Central memory CD4-positive, alpha-beta T cell (primary cell): ENCODE results near the gene CHRND.

Experiments
- DNase-seq: peaks from one replicate; pipeline ENCODE4 v3.0.0; 2022

The CHRND gene

DNA sequence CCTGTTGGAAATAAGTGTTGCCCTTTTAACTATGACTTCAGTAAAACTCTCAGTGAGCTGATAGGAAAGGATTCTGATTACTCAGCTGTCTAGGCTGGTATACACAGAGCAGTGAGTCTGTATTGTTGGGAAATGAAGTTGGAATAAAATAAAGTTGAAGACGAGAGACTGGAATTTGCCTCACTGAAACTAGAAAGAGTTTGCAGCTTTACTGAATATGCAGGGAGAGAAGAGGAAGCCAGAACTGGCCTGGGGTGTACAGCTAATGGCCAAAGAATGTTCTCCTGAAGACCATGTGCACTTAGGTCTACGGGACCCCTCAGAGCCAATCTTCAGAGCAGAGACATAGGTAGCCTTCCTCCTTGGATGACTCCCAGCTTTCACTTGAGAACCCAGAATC, 51.0 kb downstream of the CHRND start:
- no peak for DNase-seq

DNA sequence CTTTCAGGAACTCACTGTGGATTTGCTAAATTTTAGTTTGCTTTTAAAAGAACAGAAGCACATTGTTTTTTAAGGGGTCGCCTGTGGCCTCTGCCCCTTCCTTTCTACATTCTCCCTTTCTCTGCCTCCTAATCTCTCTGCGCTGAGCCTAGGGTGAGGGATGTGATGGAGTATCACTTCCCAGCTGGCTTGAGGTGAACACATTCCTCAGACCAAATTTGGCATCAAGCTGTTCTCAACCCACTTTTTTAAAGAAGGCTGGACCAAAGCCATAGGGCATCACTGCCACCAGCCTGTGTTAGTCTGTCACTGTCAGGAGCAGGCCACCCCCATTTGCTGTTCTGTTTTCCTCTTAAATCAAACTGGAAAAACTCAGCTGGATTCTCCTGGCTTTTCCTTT, 51.9 kb downstream of the CHRND start:
- DNase-seq = no peak

DNA sequence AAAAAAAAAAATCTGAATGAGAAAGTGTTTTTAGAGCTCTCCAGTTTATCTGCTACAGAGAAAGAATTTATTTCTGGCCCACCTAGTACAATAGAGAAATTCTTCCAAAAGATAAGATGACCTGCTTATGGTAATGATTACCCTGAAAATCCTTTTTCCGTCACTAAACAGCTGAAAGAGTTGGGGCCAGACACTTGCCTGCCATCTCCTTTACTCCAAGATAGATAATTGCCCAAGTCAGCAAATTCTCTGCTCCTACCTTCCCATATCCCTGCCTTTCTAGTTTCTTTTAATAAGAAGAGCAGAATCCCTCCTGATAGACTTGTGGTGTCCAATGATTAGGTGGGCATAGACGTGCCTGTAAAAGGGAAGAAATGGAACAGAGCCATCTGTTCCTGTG, 52.7 kb downstream of the CHRND start:
- no peak for DNase-seq

DNA sequence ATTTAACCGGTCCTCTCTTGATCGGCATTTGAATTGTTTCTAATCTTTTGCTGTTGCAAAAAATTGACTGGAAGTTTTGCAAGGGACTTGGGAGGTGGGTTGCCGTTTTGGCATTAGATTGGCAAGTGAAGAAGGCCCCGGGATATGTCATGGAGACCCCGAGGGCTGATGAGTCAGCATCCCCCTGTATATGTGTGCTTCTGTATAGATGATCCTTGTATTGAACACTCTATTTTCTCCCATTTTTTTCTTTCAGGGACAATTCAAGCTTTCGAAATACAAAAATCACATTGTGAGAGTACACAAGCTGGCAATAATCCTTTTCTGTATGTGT, 54.7 kb downstream of the CHRND start:
- no peak for DNase-seq

DNA sequence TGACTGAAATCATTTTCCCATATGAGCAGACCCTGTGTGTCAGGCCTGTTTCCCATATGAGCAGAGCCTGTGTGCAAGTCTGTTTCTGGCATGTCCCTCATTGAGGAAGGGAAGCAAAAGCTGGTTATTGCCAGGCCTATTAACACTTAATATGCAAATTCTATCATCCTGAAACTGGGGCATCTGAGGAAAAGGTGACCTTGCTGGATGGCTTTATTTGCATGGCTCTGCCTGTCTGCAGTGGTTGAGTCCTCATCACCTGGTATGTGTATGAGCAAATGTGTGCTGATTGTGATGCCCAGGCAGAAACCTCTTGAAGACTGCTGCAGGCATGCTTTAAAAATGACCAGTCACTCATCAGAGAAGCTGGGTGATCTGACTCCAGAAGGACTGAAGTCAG, 55.8 kb downstream of the CHRND start:
- DNase-seq = no peak

DNA sequence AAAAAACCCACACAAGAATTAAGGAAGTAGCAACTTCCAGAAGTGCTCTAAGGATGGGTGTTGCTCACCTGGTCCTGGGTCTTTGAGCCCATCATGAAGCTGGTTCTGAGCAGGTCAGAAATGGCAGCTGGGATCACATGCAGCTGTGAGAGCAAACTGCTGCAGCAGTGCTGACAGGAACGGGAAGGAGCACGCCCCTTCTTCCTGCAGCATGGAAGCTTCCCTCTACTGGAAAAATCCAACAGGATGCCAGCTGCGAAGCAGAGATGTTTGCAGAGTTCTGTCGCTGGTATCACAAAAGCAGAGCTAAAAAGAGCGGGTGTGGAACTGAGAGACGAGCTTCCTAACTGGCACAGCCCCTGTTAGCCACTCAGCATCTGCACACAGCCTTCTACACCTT, 58.3 kb downstream of the CHRND start:
- DNase-seq = no peak
